Adrenal gland (tissue), 12 donors: ENCODE results near the gene SAMD9. TPM values are rescaled to one million over a fixed set of nuclear protein-coding genes. Genes with fewer than 3 reads are reported as not detected.
"Not testable (repeated sequence)": the region's sequence is repeated elsewhere in the genome, so short reads cannot be mapped to it uniquely, and the experiment has no call there.

ENCODE experiments used
- DNase-seq, 7 donors: peaks; one replicate each; pipeline ENCODE4 v3.0.0-alpha.2; 2019 to 2020
- H3K27ac ChIP-seq, 5 donors: fragments of 200-600 bp; sonication (generic) in 4 of 5; 1 replicate in 3 of 5; 2 replicates in 2 of 5; pipeline versions ENCODE4 v1.5.1 to v1.8.0; 2016 to 2020; ENCODE audit warnings: mild to moderate bottlenecking in 1 of 5
- H3K27me3 ChIP-seq: fragments of 200-600 bp; 2 replicates; pipeline ENCODE4 v1.8.0; 2021
- H3K36me3 ChIP-seq, 2 donors: fragments of 200-600 bp; replicated peaks in 1 of 2; 1 replicate in 1 of 2; 2 replicates in 1 of 2; pipeline versions ENCODE4 v1.5.1 to v1.8.0; 2018 to 2022
- H3K4me1 ChIP-seq, 2 donors: fragments of 200-600 bp; replicated peaks in 1 of 2; 1 replicate in 1 of 2; 2 replicates in 1 of 2; pipeline versions ENCODE4 v1.5.1 to v1.8.0; 2018 to 2021
- H3K4me3 ChIP-seq, 4 donors: fragments of 200-600 bp; sonication (generic) in 3 of 4; one replicate each; pipeline ENCODE4 v1.5.1; 2016 to 2018
- H3K9me3 ChIP-seq, 3 donors: fragments of 200-600 bp; sonication (generic) in 1 of 3; replicated peaks in 1 of 3; 1 replicate in 2 of 3; 2 replicates in 1 of 3; pipeline versions ENCODE4 v1.5.1 to v1.8.0; 2016 to 2021
- CTCF ChIP-seq, 6 experiments: fragments of 450-650 bp in 4 of 6; fragments of 200-600 bp in 2 of 6; sonication (generic) in 1 of 6; IDR thresholded peaks; 1 replicate in 5 of 6; 2 replicates in 1 of 6; pipeline versions ENCODE4 v1.5.1 to v1.8.0; 2016 to 2021; ENCODE audit warnings: antibody characterized with exemption in 6 of 6, mild to moderate bottlenecking in 2 of 6, moderate library complexity in 1 of 6
- POLR2A ChIP-seq, 2 donors: fragments of 450-650 bp; IDR thresholded peaks; one replicate each; pipeline ENCODE4 v1.6.1; 2017; ENCODE audit warnings: antibody characterized with exemption in 2 of 2, mild to moderate bottlenecking in 2 of 2, moderate library complexity in 1 of 2
- WGBS, 4 donors: extraction: QIAGEN DNeasy Blood & Tissue Kit in 2 of 4; methylation state at CpG; one replicate each; pipeline versions ENCODE4 v1.1.5 to v1.1.7; 2013 to 2017; 5-methylcytosine and 5-hydroxymethylcytosine counted together
- intact Hi-C, 2 donors: fragments of 100-400 bp; cut with DNase I; formaldehyde crosslinking; loops; one replicate each; pipeline versions ENCODE4 v1.14.1 to v1.15.0; 2022 to 2023
- polyA plus RNA-seq, 3 donors: library from polyadenylated mRNA; stranded (reverse); fragments of 200-250 nt in 2 of 3; fragments of 350-450 nt in 1 of 3; fragmentation: Illumina TruSeq in 1 of 3; extraction: RNeasy Lipid Tissue Mini Kit (QIAGEN cat#74804) in 1 of 3; gene quantifications; one replicate each; pipeline ENCODE4 v1.2.3, GENCODE V29; 2013 to 2014
- total RNA-seq, 9 donors: library from RNA; depleted of rRNA in 4 of 9; stranded (reverse); fragments of >200 nt in 4 of 9; fragments of 120-200 nt in 1 of 9; fragmentation: NEBNext Ultra II Directional in 1 of 9; extraction: Animal tissue kit (Norgen Biotek cat#: 25700) in 1 of 9; gene quantifications; one replicate each; pipeline versions ENCODE4 v1.1.0 to v1.2.4, GENCODE V29; 2013 to 2023
- donor health status: healthy with polysubstance abuse.
- donor health status: Bipolar disorder and iron deficiency.
- donor health status: DM: yes; HTN: yes; CAD: no.
- donor health status: DM: no; HTN: no; CAD: no.
- donor health status: DM: no; HTN: no; CAD: no.
- donor health status: DM: yes; HTN: yes; CAD: no.

Gene SAMD9
- total and polyA plus RNA-seq, 12 donors = 1.7 to 24.3 (median 9.2) TPM

- H3K9me3 ChIP-seq = no peaks in the 10 kb centered on the region
- TF ChIP-seq CTCF (IDR thresholded peaks at IDR 0.05) = no peak
- TF ChIP-seq POLR2A (IDR thresholded peaks at IDR 0.05) = no peak
- H3K4me3 ChIP-seq = no peak overlapping the region
- WGBS, 4 donors = 88 to 95% (median 92%) methylated on average over 3 of the region's 3 CpGs
- no peak overlapping the region for H3K27ac ChIP-seq
- no peak for DNase-seq
- no peaks in the 10 kb centered on the region for H3K27me3 ChIP-seq
- peaks cover 0 to 37% of the 10 kb centered on the region in 2 donors for H3K36me3 ChIP-seq
- H3K4me1 ChIP-seq = no peaks in the 10 kb centered on the region
- intact Hi-C loops = no loop called here
Measured at GRCh38 chr7:93140582-93141191, 22.9 kb upstream of the SAMD9 start.

DNA sequence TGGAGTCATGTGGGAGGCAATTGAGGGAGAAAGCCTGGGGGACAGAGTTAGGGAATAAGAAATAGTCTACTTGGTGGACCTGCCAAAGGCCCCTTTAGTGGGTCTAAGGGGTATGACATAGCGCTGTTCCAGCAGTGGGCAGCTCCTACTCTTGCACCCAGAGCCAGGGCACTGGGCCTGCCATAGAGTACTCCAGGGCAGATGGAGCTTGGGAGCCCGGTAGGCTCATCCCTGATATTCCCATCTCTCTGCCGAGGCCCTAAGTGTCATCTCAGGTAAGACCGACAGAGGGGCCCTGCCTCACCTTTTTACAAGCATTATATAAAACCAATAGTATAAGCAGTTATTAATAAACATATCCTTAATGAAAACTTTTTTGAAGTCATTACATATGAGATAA is 20.8 kb upstream of the SAMD9 start:
- 90 to 96% (median 96%) methylated on average over 4 of the region's 4 CpGs for WGBS, 4 donors
- DNase-seq = no peak
- H3K9me3 ChIP-seq = no peaks in the 10 kb centered on the region
- no peaks in the 10 kb centered on the region for H3K27me3 ChIP-seq
- TF ChIP-seq POLR2A (IDR thresholded peaks at IDR 0.05) = no peak
- TF ChIP-seq CTCF (IDR thresholded peaks at IDR 0.05) = no peak
- H3K27ac ChIP-seq = no peak overlapping the region
- no peak overlapping the region for H3K4me3 ChIP-seq
- H3K4me1 ChIP-seq = no peaks in the 10 kb centered on the region
- intact Hi-C loops = no loop called here
- peaks cover 0 to 30% of the 10 kb centered on the region in 2 donors for H3K36me3 ChIP-seq

DNA sequence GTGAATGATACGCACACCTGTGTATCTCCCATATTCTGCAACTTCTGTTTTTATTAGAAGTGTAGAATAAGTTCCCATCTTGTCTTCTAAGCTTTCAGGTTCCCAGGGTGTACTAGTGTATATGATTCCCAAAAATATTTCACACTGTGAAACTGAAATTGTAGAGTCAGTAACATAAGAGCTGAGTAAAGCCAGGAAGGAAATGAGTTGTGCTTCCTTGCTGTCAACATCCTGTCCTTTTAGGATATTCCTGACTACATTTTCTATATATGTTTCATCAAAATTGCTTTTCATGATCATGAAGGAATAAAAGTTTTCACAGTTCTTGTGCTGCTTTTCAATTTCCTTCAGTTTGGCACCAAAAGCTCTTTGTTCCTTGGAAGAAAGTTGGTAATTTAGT is 15.2 kb upstream of the SAMD9 start:
- TF ChIP-seq CTCF (IDR thresholded peaks at IDR 0.05) = no peak
- no peak for TF ChIP-seq POLR2A (IDR thresholded peaks at IDR 0.05)
- intact Hi-C loops = no loop called here
- Histone ChIP-seq H3K27me3 (no peaks in the 10 kb centered on the region), H3K4me1 (no peaks in the 10 kb centered on the region), H3K27ac (no peak overlapping the region), H3K36me3 (peaks cover 0 to 8% of the 10 kb centered on the region in 2 donors), H3K4me3 (no peak overlapping the region), H3K9me3 (peaks cover 0 to 9% (median 0%) of the 10 kb centered on the region in 3 donors)
- whole genome bisulfite sequencing, 4 donors = 85 to 100% (median 91%) methylated on average over 1 of the region's 1 CpG
- DNase-seq = no peak

DNA sequence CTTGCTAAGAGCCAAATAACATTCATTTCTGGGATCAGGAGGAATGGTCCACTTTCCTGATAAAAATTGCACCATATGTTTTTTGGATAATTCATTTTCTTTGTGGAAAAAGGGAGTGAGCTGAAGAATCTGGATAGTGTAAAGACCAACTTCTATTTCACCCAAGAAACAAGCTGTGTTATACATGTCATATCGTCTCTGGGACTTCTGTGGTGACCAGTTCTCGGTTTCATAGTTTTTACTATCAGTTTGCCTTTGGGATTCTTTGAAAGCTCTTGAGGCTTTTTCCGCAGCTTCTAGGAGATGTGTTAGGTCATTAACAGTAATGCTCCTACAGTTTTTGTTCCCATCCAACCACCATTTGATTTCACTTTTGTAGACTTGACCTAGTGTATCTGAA is 14.4 kb upstream of the SAMD9 start:
- DNase-seq = no peak
- H3K36me3 ChIP-seq = peaks cover 0 to 8% of the 10 kb centered on the region in 2 donors
- H3K9me3 ChIP-seq = peaks cover 0 to 16% (median 0%) of the 10 kb centered on the region in 3 donors
- 87 to 92% (median 91%) methylated on average over 3 of the region's 3 CpGs for WGBS, 4 donors
- no peaks in the 10 kb centered on the region for H3K27me3 ChIP-seq
- H3K4me1 ChIP-seq = no peaks in the 10 kb centered on the region
- no peak overlapping the region for H3K27ac ChIP-seq
- TF ChIP-seq POLR2A (IDR thresholded peaks at IDR 0.05) (no peak), CTCF (IDR thresholded peaks at IDR 0.05) (no peak)
- intact Hi-C loops = no loop called here
- H3K4me3 ChIP-seq = no peak overlapping the region

GRCh38 chr7:93126954-93127353 is 9.2 kb upstream of the SAMD9 start:
- H3K27ac ChIP-seq, H3K36me3 ChIP-seq, H3K27me3 ChIP-seq, intact Hi-C loops, H3K4me3 ChIP-seq, H3K4me1 ChIP-seq, DNase-seq: not testable (repeated sequence)
- H3K9me3 ChIP-seq = peaks cover 0 to 16% (median 0%) of the 10 kb centered on the region in 3 donors
- 92 to 100% (median 96%) methylated on average over 1 of the region's 1 CpG for WGBS, 4 donors

DNA sequence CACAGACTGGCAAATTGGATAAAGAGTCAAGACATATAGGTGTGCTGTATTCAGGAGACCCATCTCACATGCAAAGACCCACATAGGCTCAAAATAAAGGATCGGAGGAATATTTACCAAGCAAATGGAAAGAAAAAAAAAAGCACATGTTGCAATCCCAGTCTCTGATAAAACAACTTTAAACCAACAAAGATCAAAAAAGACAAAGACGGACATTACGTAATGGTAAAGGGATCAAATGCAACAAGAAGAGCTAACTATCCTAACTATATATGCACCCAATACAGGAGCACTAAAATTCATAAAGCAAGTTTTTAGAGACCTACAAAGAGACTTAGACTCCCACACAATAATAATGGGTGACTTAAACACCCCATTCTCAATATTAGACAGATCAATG is 5.8 kb upstream of the SAMD9 start:
- DNase-seq, H3K36me3 ChIP-seq, H3K4me3 ChIP-seq, H3K27ac ChIP-seq, H3K27me3 ChIP-seq, intact Hi-C loops, H3K4me1 ChIP-seq: not testable (repeated sequence)
- H3K9me3 ChIP-seq = peaks cover 0 to 15% (median 0%) of the 10 kb centered on the region in 3 donors
- WGBS, 4 donors = 67 to 93% (median 84%) methylated on average over 3 of the region's 3 CpGs
